Heart left ventricle (tissue), 16 donors: ENCODE results near the gene TAOK3. TPM values are rescaled to one million over a fixed set of nuclear protein-coding genes. Genes with fewer than 3 reads are reported as not detected.
A peak's percentile ranks its signal among the peaks of the same experiment; 100 is the strongest.

Experiments used
- ATAC-seq, 4 donors: fragments of 200-7000 bp; cut with Tn5 transposase; one replicate each; pipeline ENCODE4 v1.9.1; 2020 to 2022; ENCODE audit warnings: moderate library complexity in 4 of 4, mild to moderate bottlenecking in 3 of 4, moderate number of reproducible peaks in 1 of 4
- DNase-seq, 5 donors: peaks; one replicate each; pipeline ENCODE4 v3.0.0-alpha.2; 2020
- H3K27ac ChIP-seq, 12 donors: fragments of 200-600 bp; sonication (generic) in 4 of 12; one replicate each; pipeline versions ENCODE4 v1.5.0 to v1.8.0; 2016 to 2022; ENCODE audit warnings: mild to moderate bottlenecking in 2 of 12
- H3K27me3 ChIP-seq, 9 donors: fragments of 200-600 bp; sonication (generic) in 2 of 9; one replicate each; pipeline versions ENCODE4 v1.5.1 to v1.8.0; 2016 to 2022; ENCODE audit warnings: mild to moderate bottlenecking in 3 of 9
- H3K36me3 ChIP-seq, 9 donors: fragments of 200-600 bp; sonication (generic) in 2 of 9; one replicate each; pipeline versions ENCODE4 v1.5.0 to v1.8.0; 2018 to 2022; ENCODE audit warnings: mild to moderate bottlenecking in 2 of 9
- H3K4me1 ChIP-seq, 12 donors: fragments of 200-600 bp; sonication (generic) in 4 of 12; one replicate each; pipeline versions ENCODE4 v1.5.0 to v1.8.0; 2016 to 2022; ENCODE audit warnings: mild to moderate bottlenecking in 3 of 12
- H3K4me3 ChIP-seq, 12 donors: fragments of 200-600 bp; sonication (generic) in 4 of 12; one replicate each; pipeline versions ENCODE4 v1.5.0 to v1.8.0; 2017 to 2022; ENCODE audit warnings: mild to moderate bottlenecking in 9 of 12, moderate library complexity in 4 of 12
- H3K9me3 ChIP-seq, 12 donors: fragments of 200-600 bp; sonication (generic) in 4 of 12; one replicate each; pipeline versions ENCODE4 v1.5.0 to v1.8.0; 2016 to 2022; ENCODE audit warnings: mild to moderate bottlenecking in 1 of 12
- CTCF ChIP-seq, 12 donors: fragments of 200-600 bp; sonication (generic) in 4 of 12; IDR thresholded peaks; one replicate each; pipeline versions ENCODE4 v1.5.0 to v1.8.0; 2018 to 2022; ENCODE audit warnings: antibody characterized with exemption in 12 of 12, mild to moderate bottlenecking in 5 of 12
- POLR2A ChIP-seq, 2 donors: fragments of 450-650 bp; IDR thresholded peaks; one replicate each; pipeline ENCODE4 v1.6.1; 2017; ENCODE audit warnings: antibody characterized with exemption in 2 of 2, mild to moderate bottlenecking in 2 of 2, moderate library complexity in 2 of 2
- WGBS, 4 donors: extraction: QIAGEN DNeasy Blood & Tissue Kit in 2 of 4; methylation state at CpG; one replicate each; pipeline versions ENCODE4 v1.1.5 to v1.1.7; 2013 to 2018; 5-methylcytosine and 5-hydroxymethylcytosine counted together
- intact Hi-C, 10 donors: fragments of 100-400 bp; cut with DNase I; formaldehyde crosslinking; loops; one replicate each; pipeline versions ENCODE4 v1.11.1 to v1.14.2; 2022
- polyA plus RNA-seq, 2 donors: library from polyadenylated mRNA; stranded (reverse); fragments of 200-250 nt; gene quantifications; one replicate each; pipeline ENCODE4 v1.2.3, GENCODE V29; 2013
- total RNA-seq, 9 donors: library from RNA; depleted of rRNA in 2 of 9; stranded (reverse); fragments of >200 nt in 2 of 9; fragmentation: NEBNext Ultra II Directional in 3 of 9; extraction: Animal tissue kit (Norgen Biotek cat#: 25700) in 3 of 9; gene quantifications; one replicate each; pipeline versions ENCODE4 v1.1.0 to v1.2.4, GENCODE V29; 2016 to 2023
- donor health status: ischemic (EF 13 %, LVEDD 7.1; RV severe dilation, severe dysfunction).
- donor health status: healthy with polysubstance abuse.
- donor health status: DM: no; HTN: yes; CAD: no.
- donor health status: DM: no; HTN: no; CAD: no.
- donor health status: ischemic (EF 25% LVEDD 6.9; RV normal size, moderate dysfunction).
- donor health status: ischemic (EF 25% LVEDD 5.7; RV mildly dilated, moderate dysfunction).
- donor health status: healthy.
- donor health status: DM: yes; HTN: yes; CAD: no.
- donor health status: ischemic (EF 35%, LVEDD 5.7; RV mildly dilated, moderate dysfunction).
- donor health status: nonischemic (EF 11% LVEDD 7.7; RV severe dilation, severe dysfunction).
- donor health status: DM: yes; HTN: yes; CAD: no.
- donor health status: PGD.
- donor health status: ischemic (EF 29% LVEDD 5.4; RV normal size, mild dysfunction).
- donor health status: nonischemic (EF 23%, LVEDD 6.1; RV moderate dilation, normal function).

Gene TAOK3
- total and polyA plus RNA-seq, 11 donors, result 11.8 to 26.6 (median 22.2) TPM

- Histone ChIP-seq H3K4me3 (peak overlapping the region in 10 of 12 donors; percentile 82 to 97 (median 91)), H3K4me1 (peaks cover 0 to 57% (median 26%) of the 10 kb centered on the region in 12 donors), H3K27me3 (no peaks in the 10 kb centered on the region), H3K9me3 (no peaks in the 10 kb centered on the region), H3K27ac (peak overlapping the region in 2 of 12 donors; percentile 85 to 87), H3K36me3 (no peaks in the 10 kb centered on the region)
- intact Hi-C loops, result loop anchor here in 5 of 10 donors (5.0 to 10.0 kb wide), 4 partner anchors 233 to 496 kb away; partner anchors contain the start of genes PEBP1 (in 1 of the 5) and WSB2 (in 1 of the 5)
- TF ChIP-seq POLR2A (IDR thresholded peaks at IDR 0.05) (no peak), CTCF (IDR thresholded peaks at IDR 0.05) (no peak)
- ATAC-seq, result no peak
- 35 to 49% (median 42%) methylated on average over 3 of the region's 3 CpGs for WGBS, 4 donors
- no peak for DNase-seq
Observed at GRCh38 chr12:118370601-118371000, 2.1 kb downstream of the TAOK3 start.

DNA sequence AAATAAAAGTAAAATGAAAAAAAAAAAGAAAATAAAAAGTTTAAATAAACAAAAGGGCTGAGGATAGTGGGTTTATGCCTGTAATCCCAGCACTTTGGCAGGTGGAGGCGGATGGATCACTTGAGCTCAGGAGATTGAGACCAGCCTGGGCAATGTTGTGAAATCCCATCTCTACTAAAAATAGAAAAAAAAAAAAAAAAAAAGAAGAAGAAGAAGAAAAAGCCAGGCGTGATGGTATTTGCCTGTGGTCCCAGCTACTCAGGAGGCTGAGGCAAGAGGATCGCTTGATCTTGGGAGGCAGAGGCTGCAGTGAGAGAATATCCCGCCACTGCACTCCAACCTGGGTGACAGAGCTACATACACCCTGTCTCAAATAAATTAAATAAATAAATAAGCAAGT is 3.9 kb downstream of the TAOK3 start:
- no peaks in the 10 kb centered on the region for H3K9me3 ChIP-seq
- H3K36me3 ChIP-seq, result no peaks in the 10 kb centered on the region
- TF ChIP-seq CTCF (IDR thresholded peaks at IDR 0.05) (no peak), POLR2A (IDR thresholded peaks at IDR 0.05) (no peak)
- intact Hi-C loops, result no loop called here
- no peak for DNase-seq
- peaks cover 0 to 53% (median 14%) of the 10 kb centered on the region in 12 donors for H3K4me1 ChIP-seq
- WGBS, 4 donors, result 85 to 93% (median 90%) methylated on average over 4 of the region's 4 CpGs
- no peak overlapping the region for H3K27ac ChIP-seq
- H3K4me3 ChIP-seq, result no peak overlapping the region
- ATAC-seq, result no peak
- H3K27me3 ChIP-seq, result no peaks in the 10 kb centered on the region

DNA sequence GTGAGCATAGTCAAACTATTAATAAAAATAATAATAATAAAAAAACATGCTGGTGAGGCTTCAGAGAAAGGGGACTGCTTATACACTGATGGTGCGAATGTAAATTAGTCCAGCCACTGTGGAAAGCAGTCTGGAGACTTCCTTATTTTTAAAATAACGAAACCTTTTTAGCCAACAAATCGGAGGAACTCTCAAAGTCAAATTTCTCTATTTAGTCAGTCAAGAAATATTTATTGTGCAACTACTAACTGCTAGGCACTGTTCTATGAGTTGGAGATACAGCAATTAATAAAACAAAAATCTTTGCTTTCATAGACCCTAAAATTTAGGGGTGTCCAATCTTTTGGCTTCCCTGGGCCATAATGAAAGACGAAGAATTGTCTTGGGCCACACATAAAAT is 10.8 kb downstream of the TAOK3 start:
- intact Hi-C loops, result no loop called here
- Histone ChIP-seq H3K36me3 (no peaks in the 10 kb centered on the region), H3K27me3 (no peaks in the 10 kb centered on the region), H3K4me3 (no peak overlapping the region), H3K27ac (peak overlapping the region in 1 of 12 donors; percentile 19), H3K4me1 (peaks cover 0 to 81% (median 9%) of the 10 kb centered on the region in 12 donors), H3K9me3 (no peaks in the 10 kb centered on the region)
- WGBS, 4 donors, result 93 to 97% (median 95%) methylated on average over 4 of the region's 4 CpGs
- no peak for TF ChIP-seq POLR2A (IDR thresholded peaks at IDR 0.05)
- TF ChIP-seq CTCF (IDR thresholded peaks at IDR 0.05), result no peak
- ATAC-seq, result no peak
- DNase-seq, result no peak

DNA sequence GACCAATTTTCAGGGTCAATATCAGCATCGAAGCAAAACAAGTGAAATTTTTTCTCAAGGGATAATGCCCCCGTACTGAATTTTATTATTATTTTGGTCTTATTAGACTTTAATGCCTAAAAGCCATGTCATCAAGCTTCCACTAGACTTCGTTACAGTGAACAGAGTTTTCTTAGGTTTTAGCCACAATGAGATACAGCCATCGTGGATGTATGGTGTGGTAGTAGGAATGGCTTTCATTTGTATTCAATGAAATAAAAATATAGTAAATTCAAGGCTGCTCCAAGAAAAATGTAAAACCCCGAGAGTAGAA is 11.7 kb downstream of the TAOK3 start:
- DNase-seq (no peak), ATAC-seq (no peak)
- intact Hi-C loops, result no loop called here
- WGBS, 4 donors, result 85 to 90% (median 88%) methylated on average over 5 of the region's 5 CpGs
- Histone ChIP-seq H3K4me3 (no peak overlapping the region), H3K27ac (peak overlapping the region in 1 of 12 donors; percentile 19), H3K36me3 (no peaks in the 10 kb centered on the region), H3K4me1 (peaks cover 0 to 84% (median 13%) of the 10 kb centered on the region in 12 donors), H3K9me3 (no peaks in the 10 kb centered on the region), H3K27me3 (no peaks in the 10 kb centered on the region)
- no peak for TF ChIP-seq CTCF (IDR thresholded peaks at IDR 0.05)
- no peak for TF ChIP-seq POLR2A (IDR thresholded peaks at IDR 0.05)
